Subcutaneous adipose tissue (tissue), 4 donors: ENCODE results near the gene BCLAF1. TPM values are rescaled to one million over a fixed set of nuclear protein-coding genes. Genes with fewer than 3 reads are reported as not detected.

ENCODE experiments used
- total RNA-seq, 4 donors: library from RNA; depleted of rRNA; stranded (reverse); fragments of >200 nt; gene quantifications; one replicate each; pipeline ENCODE4 v1.1.0, GENCODE V29; 2016
- TF ChIP-seq, protein P1 (sequence below): fragments of 450-650 bp; IDR thresholded peaks from one replicate; pipeline ENCODE4 v1.5.1; 2016; ENCODE audit warnings: low read depth, mild to moderate bottlenecking, control low read depth, antibody characterized with exemption, moderate library complexity

BCLAF1 gene
- total RNA-seq, 4 donors from 2014 or later = 96.1 to 215 (median 116) TPM

DNA sequence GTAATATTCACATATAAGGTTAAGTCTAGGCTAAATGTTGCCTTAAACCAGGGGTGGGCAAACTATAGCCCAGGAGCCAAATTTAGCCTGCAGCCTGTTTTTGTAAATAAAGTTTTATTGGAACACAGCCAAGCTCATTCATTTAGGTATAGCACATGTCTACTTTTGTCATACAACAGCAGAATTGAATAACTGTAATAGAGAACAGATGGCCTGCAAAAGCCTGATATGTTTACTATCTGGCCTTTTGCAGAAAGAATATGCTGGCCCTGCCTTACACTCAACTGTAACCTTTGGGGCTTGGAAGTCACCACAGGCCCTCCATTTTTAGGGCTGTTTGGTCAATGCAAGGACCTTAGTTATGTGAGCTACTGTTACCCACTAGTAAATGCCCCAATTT, 17.7 kb upstream of the BCLAF1 start:
- TF ChIP-seq, protein P1, sequence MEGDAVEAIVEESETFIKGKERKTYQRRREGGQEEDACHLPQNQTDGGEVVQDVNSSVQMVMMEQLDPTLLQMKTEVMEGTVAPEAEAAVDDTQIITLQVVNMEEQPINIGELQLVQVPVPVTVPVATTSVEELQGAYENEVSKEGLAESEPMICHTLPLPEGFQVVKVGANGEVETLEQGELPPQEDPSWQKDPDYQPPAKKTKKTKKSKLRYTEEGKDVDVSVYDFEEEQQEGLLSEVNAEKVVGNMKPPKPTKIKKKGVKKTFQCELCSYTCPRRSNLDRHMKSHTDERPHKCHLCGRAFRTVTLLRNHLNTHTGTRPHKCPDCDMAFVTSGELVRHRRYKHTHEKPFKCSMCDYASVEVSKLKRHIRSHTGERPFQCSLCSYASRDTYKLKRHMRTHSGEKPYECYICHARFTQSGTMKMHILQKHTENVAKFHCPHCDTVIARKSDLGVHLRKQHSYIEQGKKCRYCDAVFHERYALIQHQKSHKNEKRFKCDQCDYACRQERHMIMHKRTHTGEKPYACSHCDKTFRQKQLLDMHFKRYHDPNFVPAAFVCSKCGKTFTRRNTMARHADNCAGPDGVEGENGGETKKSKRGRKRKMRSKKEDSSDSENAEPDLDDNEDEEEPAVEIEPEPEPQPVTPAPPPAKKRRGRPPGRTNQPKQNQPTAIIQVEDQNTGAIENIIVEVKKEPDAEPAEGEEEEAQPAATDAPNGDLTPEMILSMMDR = no peak

DNA sequence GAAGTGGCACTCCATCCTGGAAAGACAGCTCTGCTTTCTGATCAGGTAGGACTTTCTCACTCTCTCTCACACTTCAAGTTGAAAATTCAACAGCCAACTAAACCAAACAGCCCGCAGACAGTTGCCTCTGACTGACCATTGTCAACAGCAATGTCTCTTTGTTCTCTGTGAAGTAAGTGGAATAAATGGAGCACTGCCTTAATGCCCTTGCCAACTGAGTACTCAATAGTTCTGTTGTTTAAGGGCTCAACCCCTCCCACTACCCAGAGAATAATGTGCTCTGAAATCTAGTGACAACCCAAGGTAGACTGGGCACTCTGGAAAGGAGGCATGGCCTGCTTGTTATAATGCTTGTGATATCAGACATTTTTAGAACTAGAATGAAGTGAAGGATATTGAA, 16.8 kb upstream of the BCLAF1 start:
- TF ChIP-seq, protein P1 = no peak

DNA sequence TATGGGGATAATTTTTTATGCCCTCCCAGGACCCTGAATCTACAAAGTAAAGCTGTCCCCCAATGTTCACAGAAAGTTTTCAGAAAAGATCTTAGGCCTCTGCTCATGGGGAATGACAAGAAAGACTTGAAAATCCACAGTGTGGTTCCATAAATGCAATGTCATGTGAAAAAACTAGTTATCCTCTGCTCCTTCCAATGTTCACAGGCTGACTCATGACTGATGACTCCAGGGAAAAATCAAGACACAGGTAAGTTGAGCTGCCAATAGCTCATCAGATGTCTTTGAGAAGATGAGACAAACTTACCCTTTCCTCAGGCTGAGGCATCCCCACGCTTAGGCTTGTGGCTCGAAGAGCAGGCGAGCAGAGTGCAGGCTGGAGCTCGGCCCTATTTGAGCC, 14.8 kb upstream of the BCLAF1 start:
- TF ChIP-seq, protein P1 = no peak

DNA sequence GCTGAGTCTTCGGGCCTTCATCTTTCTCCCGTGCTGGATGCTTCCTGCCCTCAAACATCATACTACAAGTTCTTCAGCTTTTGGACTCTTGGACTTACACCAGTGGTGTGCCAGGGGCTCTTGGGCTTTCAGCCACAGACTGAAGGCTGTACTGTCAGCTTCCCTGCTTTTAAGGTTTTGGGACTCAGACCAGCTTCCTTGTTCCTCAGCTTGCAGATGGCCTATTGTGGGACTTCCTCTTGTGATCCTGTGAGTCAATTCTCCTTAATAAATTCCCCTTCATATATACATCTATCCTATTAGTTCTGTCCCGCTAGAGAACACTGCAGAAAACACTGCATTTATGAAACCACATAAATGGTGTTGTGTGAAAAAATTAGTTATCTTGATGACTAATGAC, 13.9 kb upstream of the BCLAF1 start:
- TF ChIP-seq, protein P1 = no peak

DNA sequence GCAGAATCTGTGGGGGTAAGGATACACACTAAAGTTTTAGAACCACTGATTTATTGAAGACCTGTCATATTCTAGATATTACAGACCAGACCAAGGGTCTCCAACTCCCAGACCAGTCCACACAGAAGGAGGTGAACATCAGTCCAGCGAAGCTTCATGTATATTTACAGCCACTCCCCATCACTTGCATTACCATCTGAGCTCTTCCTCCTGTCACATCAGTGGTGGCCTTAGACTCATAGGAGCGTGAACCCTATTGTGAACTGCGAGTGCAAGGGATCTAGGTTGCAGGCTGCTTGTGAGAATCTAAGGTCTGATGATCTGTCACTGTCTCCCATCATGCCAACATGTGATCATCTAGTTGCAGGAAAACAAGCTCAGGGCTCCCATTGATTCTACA, 5.0 kb upstream of the BCLAF1 start:
- TF ChIP-seq, protein P1 = no peak

DNA sequence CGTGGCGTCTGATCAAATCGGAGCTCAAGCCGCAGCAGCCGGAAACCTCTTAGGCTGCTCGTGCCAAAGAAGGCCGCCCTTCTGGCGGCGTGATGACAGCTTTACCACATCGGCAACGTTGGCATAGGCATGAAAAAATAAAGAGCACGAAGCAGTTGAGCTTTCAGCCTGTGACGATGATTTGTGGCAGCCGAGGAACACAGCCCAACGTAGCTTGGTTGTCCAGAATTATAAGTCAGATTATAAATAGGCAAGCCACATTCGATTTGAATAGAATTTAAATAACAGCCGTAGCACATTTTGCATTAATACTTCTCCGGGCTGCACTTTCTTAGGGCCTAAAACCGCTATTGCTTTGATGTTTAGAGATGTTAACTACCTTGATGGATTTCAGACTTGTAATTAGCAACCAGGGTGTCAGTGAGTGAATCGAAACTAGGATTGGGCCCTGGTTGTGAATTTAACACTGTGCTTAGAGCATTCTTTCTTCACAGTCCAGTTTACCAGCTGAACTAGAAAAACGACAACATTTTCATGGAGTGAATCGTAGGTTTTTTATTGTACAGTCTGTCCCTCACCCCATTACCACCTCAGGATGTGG, 864 bp upstream of the BCLAF1 start:
- TF ChIP-seq, protein P1 = no peak

DNA sequence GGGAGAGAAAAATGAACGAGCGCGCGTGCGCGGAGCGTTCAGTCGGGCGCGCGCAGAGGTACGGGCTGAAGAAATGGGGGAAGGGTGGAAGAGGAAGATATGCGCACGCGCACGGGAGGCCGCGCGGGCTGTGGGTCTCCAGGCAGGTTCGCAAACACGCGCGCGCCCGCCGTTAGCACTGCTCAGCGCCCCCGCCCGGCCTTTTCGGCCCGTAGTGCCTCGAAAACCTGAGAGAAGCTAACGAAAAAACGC, 393 bp downstream of the BCLAF1 start:
- TF ChIP-seq, protein P1 = no peak
